Keratinocyte (primary cell): ENCODE data around the gene EIF2S1. TPM values are rescaled to one million over a fixed set of nuclear protein-coding genes. Genes with fewer than 3 reads are reported as not detected.

Experiments used
- DNase-seq: peaks from one replicate; pipeline ENCODE4 v3.0.0-alpha.2; 2011; ENCODE audit warnings: low read depth, missing footprints, low spot score
- FAIRE-seq: peaks from 2 replicates; lab custom pipeline; 2011; peaks lifted over from hg19 to GRCh38; lab: Jason Lieb, UNC
- H2AFZ ChIP-seq: 2 replicates; pipeline ENCODE4 v1.6.0; 2012; ENCODE audit warnings: low read length, control low read depth, inconsistent platforms; ENCODE audit not compliant: control insufficient read depth
- H3K27ac ChIP-seq: 2 replicates; pipeline ENCODE4 v1.5.1; 2011; ENCODE audit warnings: low read length; ENCODE audit not compliant: control insufficient read depth, insufficient read depth
- H3K27me3 ChIP-seq: 3 replicates; pipeline ENCODE4 v1.6.0; 2011; ENCODE audit warnings: low read length; ENCODE audit not compliant: control insufficient read depth, insufficient read depth; ENCODE audit errors: extremely low read depth
- H3K36me3 ChIP-seq, 2 experiments: 2 replicates in 1 of 2; 3 replicates in 1 of 2; pipeline ENCODE4 v1.5.1; 2011; ENCODE audit warnings: low read length in 2 of 2, mild to moderate bottlenecking in 1 of 2; ENCODE audit not compliant: control insufficient read depth in 2 of 2, insufficient read depth in 2 of 2; ENCODE audit errors: extremely low read depth in 1 of 2
- H3K4me1 ChIP-seq: 3 replicates; pipeline ENCODE4 v1.5.1; 2011; ENCODE audit warnings: low read length; ENCODE audit not compliant: control insufficient read depth, insufficient read depth; ENCODE audit errors: extremely low read depth
- H3K4me2 ChIP-seq: 3 replicates; pipeline ENCODE4 v1.6.0; 2011; ENCODE audit warnings: low read depth, low read length; ENCODE audit not compliant: control insufficient read depth, insufficient read depth; ENCODE audit errors: extremely low read depth
- H3K4me3 ChIP-seq, 3 experiments: fragments of 200-600 bp in 1 of 3; sonication (generic) in 1 of 3; 2 replicates in 2 of 3; 3 replicates in 1 of 3; pipeline ENCODE4 v1.5.1; 2011 to 2016; ENCODE audit warnings: low read length in 3 of 3, mild to moderate bottlenecking in 3 of 3, control low read depth in 2 of 3, inconsistent platforms in 1 of 3, low read depth in 1 of 3, mixed read lengths in 1 of 3, mixed run types in 1 of 3, moderate library complexity in 1 of 3; ENCODE audit not compliant: control insufficient read depth in 2 of 3, insufficient read depth in 2 of 3; ENCODE audit errors: extremely low read depth in 1 of 3
- H3K79me2 ChIP-seq: 2 replicates; pipeline ENCODE4 v1.6.0; 2012; ENCODE audit warnings: low read length; ENCODE audit not compliant: control insufficient read depth, insufficient read depth
- H3K9ac ChIP-seq: 3 replicates; pipeline ENCODE4 v1.6.0; 2011; ENCODE audit warnings: low read length; ENCODE audit not compliant: control insufficient read depth, insufficient read depth; ENCODE audit errors: extremely low read depth
- H3K9me1 ChIP-seq: 3 replicates; pipeline ENCODE4 v1.6.0; 2011; ENCODE audit warnings: low read length; ENCODE audit not compliant: control insufficient read depth, insufficient read depth; ENCODE audit errors: extremely low read depth
- H3K9me3 ChIP-seq: 2 replicates; pipeline ENCODE4 v1.5.1; 2012; ENCODE audit warnings: low read depth, low read length; ENCODE audit not compliant: control insufficient read depth
- H4K20me1 ChIP-seq: 3 replicates; pipeline ENCODE4 v1.6.0; 2011; ENCODE audit warnings: low read length; ENCODE audit not compliant: control insufficient read depth, insufficient read depth; ENCODE audit errors: extremely low read depth
- EZH2 ChIP-seq: IDR thresholded peaks from one replicate; pipeline ENCODE4 v1.6.1; 2012; ENCODE audit warnings: inconsistent platforms, mild to moderate bottlenecking, low read length, moderate library complexity
- dilution Hi-C: fragments of 300-500 bp; cut with MboI; formaldehyde crosslinking; loops from one replicate; pipeline ENCODE4 v1.7.0; 2020; ENCODE audit warnings: low sequenced_read_pairs; ENCODE audit not compliant: extremely low pct_ligation_motif_present
- polyA plus RNA-seq, 5 experiments: library from polyadenylated mRNA; depleted of rRNA in 3 of 5; stranded (reverse) in 3 of 5; stranded (forward) in 1 of 5; unstranded in 1 of 5; fragments of >200 nt; gene quantifications; 1 replicate in 1 of 5; 2 replicates in 3 of 5; 3 replicates in 1 of 5; pipeline versions ENCODE4 v1.2.1 to v1.2.3, GENCODE V29; 2011 to 2012; ENCODE audit warnings: missing spikeins in 2 of 5, low read depth in 1 of 5, low replicate concordance in 1 of 5
- small RNA-seq, 3 experiments: library from RNA; depleted of rRNA; stranded (forward); fragments of <200 nt; gene quantifications; one replicate each; pipeline ENCODE3, GENCODE V24; 2012; ENCODE audit warnings: low read depth in 3 of 3, low replicate concordance in 1 of 3; ENCODE audit not compliant: insufficient read length in 3 of 3
- TF ChIP-seq, protein P1 (sequence below), 3 experiments: IDR thresholded peaks in 1 of 3; conservative IDR thresholded peaks in 1 of 3; optimal IDR thresholded peaks in 1 of 3; 2 replicates in 2 of 3; 3 replicates in 1 of 3; pipeline versions ENCODE3 to v1.5.1; 2011; ENCODE audit warnings: low read length in 3 of 3, mild to moderate bottlenecking in 3 of 3, moderate library complexity in 2 of 3, control low read depth in 1 of 3, inconsistent platforms in 1 of 3; ENCODE audit not compliant: insufficient read depth in 2 of 3; ENCODE audit errors: extremely low read depth in 1 of 3

Gene EIF2S1
- polyA plus RNA-seq, 1 donor (not counting 4 experiments of a cell fraction or from before 2014, with no cell fraction given): 294 TPM

DNA sequence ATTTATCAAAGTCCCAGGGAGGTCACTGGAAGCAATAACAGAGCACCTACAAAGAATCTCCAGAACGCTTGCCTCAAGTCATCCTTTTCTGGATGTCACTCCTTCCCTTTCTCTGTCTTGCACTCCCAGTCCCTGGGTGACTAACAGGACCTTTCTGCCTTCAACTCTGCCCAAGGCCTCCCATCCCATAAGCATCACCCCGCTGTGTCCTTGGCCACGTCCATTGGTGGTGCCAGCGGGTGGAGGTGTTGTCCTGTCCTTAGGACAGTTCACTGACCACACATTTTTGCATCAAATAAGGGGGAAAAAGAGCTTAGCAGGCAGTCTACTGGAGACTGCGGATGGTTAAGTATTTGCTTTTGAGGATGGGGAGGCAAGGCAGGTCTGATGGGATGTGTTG lies 75.5 kb downstream of the EIF2S1 start:
- Histone ChIP-seq H3K27ac (no peak overlapping the region), H3K9me3 (no peaks in the 10 kb centered on the region), H3K4me3 (no peak overlapping the region), H3K79me2 (no peaks in the 10 kb centered on the region), H3K9ac (no peak overlapping the region), H4K20me1 (no peaks in the 10 kb centered on the region), H3K9me1 (no peaks in the 10 kb centered on the region), H3K36me3 (no peaks in the 10 kb centered on the region), H3K27me3 (no peaks in the 10 kb centered on the region), H3K4me1 (peaks cover 4% of the 10 kb centered on the region), H3K4me2 (no peak overlapping the region), H2AFZ (no peak overlapping the region)
- no peak for FAIRE-seq
- no peak for DNase-seq
- TF ChIP-seq, protein P1, sequence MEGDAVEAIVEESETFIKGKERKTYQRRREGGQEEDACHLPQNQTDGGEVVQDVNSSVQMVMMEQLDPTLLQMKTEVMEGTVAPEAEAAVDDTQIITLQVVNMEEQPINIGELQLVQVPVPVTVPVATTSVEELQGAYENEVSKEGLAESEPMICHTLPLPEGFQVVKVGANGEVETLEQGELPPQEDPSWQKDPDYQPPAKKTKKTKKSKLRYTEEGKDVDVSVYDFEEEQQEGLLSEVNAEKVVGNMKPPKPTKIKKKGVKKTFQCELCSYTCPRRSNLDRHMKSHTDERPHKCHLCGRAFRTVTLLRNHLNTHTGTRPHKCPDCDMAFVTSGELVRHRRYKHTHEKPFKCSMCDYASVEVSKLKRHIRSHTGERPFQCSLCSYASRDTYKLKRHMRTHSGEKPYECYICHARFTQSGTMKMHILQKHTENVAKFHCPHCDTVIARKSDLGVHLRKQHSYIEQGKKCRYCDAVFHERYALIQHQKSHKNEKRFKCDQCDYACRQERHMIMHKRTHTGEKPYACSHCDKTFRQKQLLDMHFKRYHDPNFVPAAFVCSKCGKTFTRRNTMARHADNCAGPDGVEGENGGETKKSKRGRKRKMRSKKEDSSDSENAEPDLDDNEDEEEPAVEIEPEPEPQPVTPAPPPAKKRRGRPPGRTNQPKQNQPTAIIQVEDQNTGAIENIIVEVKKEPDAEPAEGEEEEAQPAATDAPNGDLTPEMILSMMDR (optimal IDR thresholded peaks at IDR 0.05 in 1 of 3, IDR thresholded peaks at IDR 0.05 in 1 of 3, conservative IDR thresholded peaks at IDR 0.05 in 1 of 3; ENCODE audit: extremely low read depth in 1 of 3, insufficient read depth in 2 of 3, low read length in 3 of 3): peak in 1 of 3 experiments; percentile 7
- TF ChIP-seq EZH2: no peak
- dilution Hi-C loops: no loop called here

Small RNAs within 50 kb of the gene (small RNA-seq; reads per million reads assigned to genes)
- 0 reads per million in 3 experiments for gene RF00019

Other genes with a start within 250 kb of the EIF2S1 start
- 0.04 TPM in 2 of 3 replicates, not detected in the other for gene GARIN2, start 170.9 kb upstream of the EIF2S1 start, polyA plus RNA-seq
- 13.2 to 24.9 TPM (median 22.8 TPM) in 3 replicates for gene PALS1, start 118.9 kb upstream of the EIF2S1 start, polyA plus RNA-seq
- gene ATP6V1D, start 524 bp upstream of the EIF2S1 start, polyA plus RNA-seq: 59.8 to 112 TPM (median 84.9 TPM) in 3 replicates
- 127 to 253 TPM (median 219 TPM) in 3 replicates for gene PLEK2, start 51.8 kb downstream of the EIF2S1 start, polyA plus RNA-seq
- gene TMEM229B, start 128.4 kb downstream of the EIF2S1 start, polyA plus RNA-seq: 1.0 to 1.7 TPM (median 1.5 TPM) in 3 replicates
- gene PLEKHH1, start 173.0 kb downstream of the EIF2S1 start, polyA plus RNA-seq: 2.6 to 4.4 TPM (median 2.9 TPM) in 3 replicates
- 24.3 to 29.9 TPM (median 29.0 TPM) in 3 replicates for gene PIGH, start 239.9 kb downstream of the EIF2S1 start, polyA plus RNA-seq